RWPE1 (cell line): ENCODE measurements around the gene HINT2.

Experiments
- CTCF ChIA-PET: fragments of 350-600 bp; sonication (Branson Sonifier 250); formaldehyde crosslinking; extraction: SDS; loops from one replicate; lab custom pipeline; 2021; lab: Yijun Ruan, JAX
- POLR2A ChIA-PET: fragments of 400-600 bp; formaldehyde crosslinking; extraction: SDS; loops from one replicate; lab custom pipeline; 2020; ENCODE audit warnings: antibody characterized with exemption; ENCODE audit not compliant: low non-redundant PET; lab: Yijun Ruan, JAX
- DNase-seq: peaks from one replicate; pipeline ENCODE4 v3.0.0; 2012; ENCODE audit warnings: low spot score
- H3K27ac ChIP-seq: fragments of 450-650 bp; 2 replicates; pipeline ENCODE4 v1.5.1; 2017
- TF ChIP-seq, protein P1 (sequence below): fragments of 450-650 bp; conservative IDR thresholded peaks from 2 replicates; pipeline ENCODE4 v1.5.1; 2017; ENCODE audit warnings: low read depth, mild to moderate bottlenecking

HINT2 gene

DNA sequence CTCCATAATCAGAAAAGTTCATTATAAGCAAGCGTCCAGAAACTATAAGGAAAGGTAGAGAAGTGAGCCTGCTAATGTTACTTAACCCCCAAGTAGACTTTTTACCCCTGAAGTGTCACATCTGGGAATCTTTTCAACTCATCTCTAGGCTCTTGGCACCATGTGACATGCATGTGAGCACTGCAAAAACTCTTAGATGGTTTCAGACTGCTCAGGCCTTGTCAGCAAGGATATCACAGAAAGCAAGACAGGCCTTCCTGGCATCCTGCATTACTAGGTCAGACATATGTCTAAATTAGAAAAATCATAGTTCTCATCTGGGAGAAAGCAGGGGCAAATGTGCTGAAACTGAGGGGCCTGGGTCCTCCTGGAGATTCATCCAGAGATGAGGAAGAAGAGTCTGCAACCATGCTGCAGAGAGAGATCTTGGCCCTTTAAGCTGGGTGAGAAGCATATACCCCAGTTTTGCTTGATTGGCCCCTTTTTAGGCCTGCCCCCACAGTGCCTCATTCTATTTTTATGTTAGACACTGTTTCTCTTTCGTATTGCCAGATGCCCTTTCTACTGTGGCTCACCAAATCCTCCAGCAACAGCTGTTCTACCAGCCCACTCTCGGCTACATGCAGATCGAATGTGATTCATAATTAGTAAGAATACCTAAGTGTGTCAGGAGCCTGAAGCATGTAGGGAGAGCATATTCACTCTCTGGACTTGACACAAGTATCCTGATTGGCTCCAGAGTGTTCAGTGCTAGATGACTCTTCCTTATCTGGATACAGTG, 33.1 kb upstream of the HINT2 start:
- DNase-seq: peak; percentile 85
- POLR2A ChIA-PET: no interaction called here
- CTCF ChIA-PET: no interaction called here
- H3K27ac ChIP-seq: peak overlapping the region; percentile 21; the same call in 1 of the 2 replicates
- TF ChIP-seq, protein P1, sequence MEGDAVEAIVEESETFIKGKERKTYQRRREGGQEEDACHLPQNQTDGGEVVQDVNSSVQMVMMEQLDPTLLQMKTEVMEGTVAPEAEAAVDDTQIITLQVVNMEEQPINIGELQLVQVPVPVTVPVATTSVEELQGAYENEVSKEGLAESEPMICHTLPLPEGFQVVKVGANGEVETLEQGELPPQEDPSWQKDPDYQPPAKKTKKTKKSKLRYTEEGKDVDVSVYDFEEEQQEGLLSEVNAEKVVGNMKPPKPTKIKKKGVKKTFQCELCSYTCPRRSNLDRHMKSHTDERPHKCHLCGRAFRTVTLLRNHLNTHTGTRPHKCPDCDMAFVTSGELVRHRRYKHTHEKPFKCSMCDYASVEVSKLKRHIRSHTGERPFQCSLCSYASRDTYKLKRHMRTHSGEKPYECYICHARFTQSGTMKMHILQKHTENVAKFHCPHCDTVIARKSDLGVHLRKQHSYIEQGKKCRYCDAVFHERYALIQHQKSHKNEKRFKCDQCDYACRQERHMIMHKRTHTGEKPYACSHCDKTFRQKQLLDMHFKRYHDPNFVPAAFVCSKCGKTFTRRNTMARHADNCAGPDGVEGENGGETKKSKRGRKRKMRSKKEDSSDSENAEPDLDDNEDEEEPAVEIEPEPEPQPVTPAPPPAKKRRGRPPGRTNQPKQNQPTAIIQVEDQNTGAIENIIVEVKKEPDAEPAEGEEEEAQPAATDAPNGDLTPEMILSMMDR: no peak

DNA sequence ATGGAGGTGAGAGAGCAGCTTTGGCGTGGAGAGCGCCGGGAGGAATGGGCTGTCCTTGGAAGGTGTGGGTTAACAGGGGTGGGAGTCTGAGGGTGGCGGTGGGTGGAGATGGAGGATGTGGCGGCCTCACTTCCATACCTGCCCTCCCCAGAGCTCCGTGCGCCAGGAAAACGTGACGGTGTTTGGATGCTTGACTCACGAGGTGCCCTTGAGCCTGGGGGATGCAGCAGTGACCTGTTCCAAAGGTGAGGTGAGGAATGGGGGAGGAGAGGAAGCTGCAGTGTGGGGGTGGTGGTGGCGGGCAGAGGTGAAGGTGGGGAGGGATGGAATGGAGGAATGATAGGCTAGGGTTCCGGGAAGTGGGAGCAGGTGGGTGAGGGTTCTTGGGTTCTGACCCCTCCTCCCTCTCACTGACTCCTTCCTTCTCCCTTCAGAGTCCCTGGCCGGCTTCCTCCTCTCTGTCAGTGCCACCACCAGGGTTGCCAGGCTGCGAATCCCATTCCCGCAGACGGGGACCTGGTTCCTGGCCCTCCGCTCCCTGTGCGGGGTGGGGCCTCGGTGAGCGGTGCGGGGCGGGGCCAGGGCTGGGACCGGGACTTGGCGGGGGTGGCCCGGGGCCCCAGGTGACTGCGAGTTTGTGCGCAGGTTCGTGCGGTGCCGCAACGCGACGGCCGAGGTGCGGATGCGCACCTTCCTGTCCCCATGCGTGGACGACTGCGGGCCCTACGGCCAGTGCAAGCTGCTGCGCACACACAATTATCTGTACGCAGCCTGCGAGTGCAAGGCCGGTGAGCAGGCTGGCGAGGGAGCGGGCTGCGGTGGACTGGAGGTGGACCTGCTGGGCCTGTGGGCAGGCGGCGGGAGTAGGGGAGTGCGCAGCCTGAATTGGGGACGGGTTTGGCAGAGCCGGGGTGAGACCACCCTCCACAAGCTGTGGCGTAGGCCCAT, 31.3 kb upstream of the HINT2 start:
- DNase-seq: no peak
- H3K27ac ChIP-seq: no peak overlapping the region
- TF ChIP-seq, protein P1: no peak
- CTCF ChIA-PET: interaction anchor here (1.0 kb wide), 1 partner anchor 56 kb away, joined by 3 read pairs; no protein-coding TSS in a partner anchor
- POLR2A ChIA-PET: no interaction called here

DNA sequence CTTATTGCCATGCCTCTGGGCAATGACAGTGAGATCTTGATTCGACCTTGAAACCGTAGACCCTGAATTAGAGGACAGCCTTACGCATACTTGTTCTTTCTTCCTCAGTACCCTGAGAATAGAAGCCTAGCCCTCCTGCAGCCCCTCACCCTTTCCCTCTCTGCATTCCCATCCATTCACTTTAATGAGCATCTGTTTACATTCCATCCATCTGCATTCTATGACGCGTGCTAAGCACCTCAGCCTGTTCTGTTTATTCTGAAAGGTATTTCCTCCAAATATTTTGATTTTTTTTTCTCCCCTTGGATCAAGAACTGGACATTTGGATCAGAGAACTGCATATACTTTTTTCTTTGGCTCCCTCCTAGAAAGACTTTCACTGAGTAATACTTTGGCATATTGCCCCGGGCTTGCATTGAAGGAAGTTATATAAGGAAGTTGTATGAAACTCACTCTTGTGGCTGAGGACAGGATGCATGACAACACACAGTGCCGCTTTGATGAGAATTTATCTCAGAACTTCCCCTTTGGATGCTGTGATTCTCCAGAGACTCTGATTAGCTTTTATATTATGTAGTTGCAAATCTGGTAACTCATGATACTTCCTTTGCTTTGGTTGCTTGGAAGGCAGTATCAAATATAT, 29.9 kb upstream of the HINT2 start:
- TF ChIP-seq, protein P1: no peak
- ChIA-PET CTCF (interaction anchor here (0.6 to 1.7 kb wide), 3 partner anchors 20 to 69 kb away, joined by 3 to 6 read pairs (median 4); no protein-coding TSS in a partner anchor), POLR2A (no interaction called here)
- DNase-seq: peak; percentile 81
- H3K27ac ChIP-seq: no peak overlapping the region

DNA sequence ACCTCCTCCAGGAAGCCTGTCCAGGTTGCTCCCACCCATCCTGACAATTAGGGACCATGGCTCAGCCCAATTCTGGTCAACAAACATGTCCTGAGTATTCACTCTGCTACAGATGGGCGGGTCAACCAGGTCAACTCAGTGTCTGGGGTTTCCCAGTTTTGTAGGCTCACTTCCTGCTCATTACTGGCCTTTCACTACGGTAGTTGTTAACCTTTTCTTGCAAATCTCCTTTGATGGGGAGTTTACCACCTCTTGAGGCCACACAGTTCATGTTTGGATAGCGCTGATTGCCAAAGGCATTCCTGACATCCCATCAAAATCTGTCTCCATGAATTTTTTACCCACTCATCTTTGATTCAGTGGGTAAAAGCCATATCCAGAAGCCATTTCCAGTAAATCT, 28.0 kb upstream of the HINT2 start:
- ChIA-PET POLR2A (no interaction called here), CTCF (no interaction called here)
- H3K27ac ChIP-seq: no peak overlapping the region
- DNase-seq: no peak
- TF ChIP-seq, protein P1: no peak

DNA sequence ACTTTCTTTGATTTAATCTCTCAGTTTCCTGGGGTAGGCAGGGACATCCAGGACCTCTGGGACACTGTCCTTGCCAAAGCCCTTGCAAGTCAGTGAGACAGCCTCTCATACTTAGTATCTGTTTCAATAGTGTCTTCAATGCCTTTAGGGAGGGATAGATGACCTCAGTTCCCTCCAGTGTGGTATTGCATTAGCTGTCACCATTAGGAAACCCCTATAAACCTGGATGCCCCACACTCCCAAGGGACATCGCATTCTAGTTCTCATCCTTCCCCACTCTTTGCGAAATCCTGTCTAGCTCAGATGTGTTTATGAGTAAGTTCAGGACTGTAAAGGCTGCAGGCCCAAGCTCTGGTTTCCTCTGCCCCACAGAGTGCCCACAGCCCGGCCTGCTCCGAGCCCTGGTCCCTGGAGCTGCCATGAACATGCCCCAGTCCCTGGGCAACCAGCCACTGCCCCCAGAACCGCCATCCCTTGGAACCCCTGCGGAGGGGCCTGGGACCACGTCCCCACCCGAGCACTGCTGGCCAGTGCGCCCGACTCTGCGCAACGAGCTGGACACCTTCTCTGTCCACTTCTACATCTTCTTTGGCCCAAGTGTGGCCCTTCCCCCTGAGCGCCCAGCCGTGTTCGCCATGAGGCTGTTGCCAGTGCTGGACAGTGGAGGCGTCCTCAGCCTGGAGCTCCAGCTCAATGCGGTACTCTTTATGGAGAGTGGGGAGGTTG, 27.3 kb upstream of the HINT2 start:
- CTCF ChIA-PET: interaction anchor here (0.9 to 1.0 kb wide), 2 partner anchors 40 to 52 kb away, joined by 3 read pairs; no protein-coding TSS in a partner anchor
- H3K27ac ChIP-seq: no peak overlapping the region
- POLR2A ChIA-PET: no interaction called here
- TF ChIP-seq, protein P1: no peak
- no peak for DNase-seq
